Vagina (tissue), 2 donors: ENCODE results near the gene MAGI3. TPM values are rescaled to one million over a fixed set of nuclear protein-coding genes. Genes with fewer than 3 reads are reported as not detected.

Experiments
- DNase-seq, 2 donors: peaks; one replicate each; pipeline ENCODE4 v3.0.0-alpha.2; 2017; ENCODE audit errors: extremely low spot score in 2 of 2
- H3K27ac ChIP-seq: fragments of 200-600 bp; sonication (generic); one replicate; pipeline ENCODE4 v1.5.1; 2019
- H3K27me3 ChIP-seq: fragments of 200-600 bp; sonication (generic); one replicate; pipeline ENCODE4 v1.5.1; 2019
- H3K36me3 ChIP-seq, 2 donors: fragments of 200-600 bp; sonication (generic); one replicate each; pipeline ENCODE4 v1.5.1; 2017 to 2019
- H3K4me1 ChIP-seq: fragments of 200-600 bp; sonication (generic); one replicate; pipeline ENCODE4 v1.5.1; 2019
- H3K4me3 ChIP-seq, 2 donors: fragments of 200-600 bp; sonication (generic); 1 replicate in 1 of 2; 2 replicates in 1 of 2; pipeline ENCODE4 v1.5.1; 2016 to 2019
- H3K9me3 ChIP-seq: fragments of 200-600 bp; sonication (generic); one replicate; pipeline ENCODE4 v1.5.1; 2019
- POLR2A ChIP-seq, 2 donors: fragments of 450-650 bp; IDR thresholded peaks; one replicate each; pipeline ENCODE4 v1.6.1; 2017; ENCODE audit warnings: antibody characterized with exemption in 2 of 2, mild to moderate bottlenecking in 2 of 2, moderate library complexity in 2 of 2
- POLR2AphosphoS5 ChIP-seq, 2 donors: sonication (generic); formaldehyde crosslinking; IDR thresholded peaks; one replicate each; pipeline ENCODE4 v1.9.0; 2017; ENCODE audit warnings: antibody characterized with exemption in 2 of 2, mild to moderate bottlenecking in 2 of 2, low read depth in 1 of 2; ENCODE audit not compliant: insufficient read depth in 1 of 2
- intact Hi-C: fragments of 100-400 bp; cut with DNase I; formaldehyde crosslinking; loops from one replicate; pipeline ENCODE4 v1.15.1; 2023
- total RNA-seq: library from RNA; depleted of rRNA; stranded (reverse); fragments of >200 nt; gene quantifications from one replicate; pipeline ENCODE4 v1.2.3, GENCODE V29; 2016
- TF ChIP-seq, protein P1 (sequence below), 3 experiments: fragments of 450-650 bp in 2 of 3; fragments of 200-600 bp in 1 of 3; sonication (generic) in 1 of 3; IDR thresholded peaks; one replicate each; pipeline ENCODE4 v1.5.1; 2017 to 2019; ENCODE audit warnings: antibody characterized with exemption in 3 of 3, mild to moderate bottlenecking in 2 of 3, moderate library complexity in 2 of 3

Gene MAGI3
- total RNA-seq, 1 donor from 2014 or later: 18.4 TPM

DNA sequence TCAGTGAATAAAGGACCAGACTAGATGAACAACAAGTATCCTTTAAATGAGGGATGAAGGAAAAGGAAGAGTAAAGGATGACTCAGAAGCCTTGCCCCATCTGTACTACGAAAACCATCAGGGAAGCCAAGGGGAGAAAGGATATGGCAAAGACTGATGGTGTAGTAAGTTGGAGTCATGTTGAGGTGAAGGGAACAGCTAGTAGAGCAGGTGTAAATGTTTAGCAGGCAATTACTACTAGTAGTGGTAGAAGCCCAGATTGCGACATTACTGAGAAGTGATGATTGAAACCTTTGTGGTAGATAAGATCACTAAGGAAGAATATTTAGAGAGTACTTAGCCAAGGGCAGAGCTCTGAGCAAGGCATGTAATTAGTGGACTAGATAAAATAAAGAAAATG is 285.0 kb downstream of the MAGI3 start:
- intact Hi-C loops: no loop called here
- Histone ChIP-seq H3K9me3 (no peaks in the 10 kb centered on the region), H3K27me3 (no peaks in the 10 kb centered on the region), H3K27ac (no peak overlapping the region), H3K36me3 (no peaks in the 10 kb centered on the region), H3K4me3 (no peak overlapping the region), H3K4me1 (peaks cover 9% of the 10 kb centered on the region)
- DNase-seq: no peak
- TF ChIP-seq, protein P1, sequence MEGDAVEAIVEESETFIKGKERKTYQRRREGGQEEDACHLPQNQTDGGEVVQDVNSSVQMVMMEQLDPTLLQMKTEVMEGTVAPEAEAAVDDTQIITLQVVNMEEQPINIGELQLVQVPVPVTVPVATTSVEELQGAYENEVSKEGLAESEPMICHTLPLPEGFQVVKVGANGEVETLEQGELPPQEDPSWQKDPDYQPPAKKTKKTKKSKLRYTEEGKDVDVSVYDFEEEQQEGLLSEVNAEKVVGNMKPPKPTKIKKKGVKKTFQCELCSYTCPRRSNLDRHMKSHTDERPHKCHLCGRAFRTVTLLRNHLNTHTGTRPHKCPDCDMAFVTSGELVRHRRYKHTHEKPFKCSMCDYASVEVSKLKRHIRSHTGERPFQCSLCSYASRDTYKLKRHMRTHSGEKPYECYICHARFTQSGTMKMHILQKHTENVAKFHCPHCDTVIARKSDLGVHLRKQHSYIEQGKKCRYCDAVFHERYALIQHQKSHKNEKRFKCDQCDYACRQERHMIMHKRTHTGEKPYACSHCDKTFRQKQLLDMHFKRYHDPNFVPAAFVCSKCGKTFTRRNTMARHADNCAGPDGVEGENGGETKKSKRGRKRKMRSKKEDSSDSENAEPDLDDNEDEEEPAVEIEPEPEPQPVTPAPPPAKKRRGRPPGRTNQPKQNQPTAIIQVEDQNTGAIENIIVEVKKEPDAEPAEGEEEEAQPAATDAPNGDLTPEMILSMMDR (IDR thresholded peaks at IDR 0.05): no peak
- TF ChIP-seq POLR2A (IDR thresholded peaks at IDR 0.05) (no peak), POLR2AphosphoS5 (IDR thresholded peaks at IDR 0.05; ENCODE audit: insufficient read depth in 1 of 2, low read depth in 1 of 2) (no peak)

DNA sequence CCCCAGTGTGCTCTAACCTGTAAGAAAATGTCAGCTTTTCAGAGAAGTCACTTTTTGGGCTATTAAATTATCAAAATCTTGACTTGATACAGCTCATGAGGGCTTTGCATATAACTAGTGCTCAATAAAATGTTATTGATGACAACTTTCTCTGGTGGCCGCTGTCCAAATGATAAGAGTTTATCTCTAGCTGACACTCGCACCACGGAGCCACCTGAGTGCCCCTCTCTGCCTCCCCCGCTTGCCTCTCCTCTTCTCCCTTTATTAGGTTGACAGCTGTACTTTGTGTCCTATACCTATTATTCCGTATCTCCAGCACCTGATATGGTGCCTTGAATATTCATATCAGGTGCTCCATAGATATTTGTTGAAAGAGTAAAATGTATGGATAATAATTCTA is 286.2 kb downstream of the MAGI3 start:
- Histone ChIP-seq H3K27me3 (no peaks in the 10 kb centered on the region), H3K4me3 (no peak overlapping the region), H3K9me3 (no peaks in the 10 kb centered on the region), H3K27ac (no peak overlapping the region), H3K36me3 (no peaks in the 10 kb centered on the region), H3K4me1 (peaks cover 9% of the 10 kb centered on the region)
- intact Hi-C loops: no loop called here
- no peak for DNase-seq
- TF ChIP-seq POLR2A (IDR thresholded peaks at IDR 0.05): no peak
- TF ChIP-seq POLR2AphosphoS5 (IDR thresholded peaks at IDR 0.05; ENCODE audit: insufficient read depth in 1 of 2, low read depth in 1 of 2): no peak
- TF ChIP-seq, protein P1 (IDR thresholded peaks at IDR 0.05): no peak

DNA sequence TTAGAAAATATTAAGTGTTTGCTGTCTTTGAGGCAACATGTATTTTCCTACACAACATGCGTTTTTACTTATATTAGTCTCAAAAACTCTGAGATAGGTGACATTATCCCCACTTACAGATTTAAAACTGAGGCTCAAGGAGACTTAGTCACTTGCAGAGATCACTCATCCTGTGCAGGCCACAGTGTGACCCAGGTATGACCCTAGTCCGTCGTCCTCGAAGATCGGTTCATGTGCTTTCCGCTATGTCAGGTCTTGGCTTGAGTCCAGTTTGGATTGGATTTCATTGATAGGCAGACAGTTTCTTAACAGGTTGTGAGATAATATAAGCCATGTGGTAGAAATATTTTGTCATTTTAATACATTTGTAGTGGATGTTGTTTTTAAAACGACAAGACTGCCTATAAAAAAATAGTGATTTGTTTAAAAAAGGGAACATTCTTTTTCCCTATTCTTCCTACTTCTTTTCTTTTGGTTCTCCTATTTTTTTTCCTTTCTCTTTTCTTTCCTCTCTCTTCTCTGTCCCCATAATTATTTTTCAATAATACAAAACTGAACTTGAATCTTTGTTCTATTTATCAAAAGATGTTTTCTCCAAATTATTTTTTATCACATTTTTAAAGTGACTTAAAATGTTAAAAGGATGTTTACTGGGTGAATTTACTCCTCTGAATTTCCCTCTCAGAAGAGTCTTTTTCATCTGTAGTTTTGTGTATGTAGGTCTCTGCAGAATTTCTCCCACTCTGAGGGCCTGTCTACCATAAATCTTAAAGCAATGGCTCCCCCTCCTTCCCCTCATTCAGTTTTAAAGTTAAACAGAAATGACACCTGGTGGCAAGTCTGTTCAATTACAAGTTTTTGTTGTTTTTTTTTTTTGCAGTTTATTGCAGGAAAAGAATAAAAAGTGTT is 287.2 kb downstream of the MAGI3 start:
- no peak for DNase-seq
- no peak for TF ChIP-seq POLR2AphosphoS5 (IDR thresholded peaks at IDR 0.05; ENCODE audit: insufficient read depth in 1 of 2, low read depth in 1 of 2)
- TF ChIP-seq, protein P1 (IDR thresholded peaks at IDR 0.05): peak; percentile 23 to 68 (median 33)
- H3K9me3 ChIP-seq: no peaks in the 10 kb centered on the region
- intact Hi-C loops: no loop called here
- H3K36me3 ChIP-seq: no peaks in the 10 kb centered on the region
- H3K4me3 ChIP-seq: no peak overlapping the region
- peaks cover 9% of the 10 kb centered on the region for H3K4me1 ChIP-seq
- H3K27me3 ChIP-seq: no peaks in the 10 kb centered on the region
- H3K27ac ChIP-seq: no peak overlapping the region

- TF ChIP-seq, protein P1 (IDR thresholded peaks at IDR 0.05): peak in 1 of 3 experiments; percentile 8
- TF ChIP-seq POLR2AphosphoS5 (IDR thresholded peaks at IDR 0.05; ENCODE audit: insufficient read depth in 1 of 2, low read depth in 1 of 2) (no peak), POLR2A (IDR thresholded peaks at IDR 0.05) (no peak)
- Histone ChIP-seq H3K4me1 (peaks cover 9% of the 10 kb centered on the region), H3K36me3 (no peaks in the 10 kb centered on the region), H3K4me3 (no peak overlapping the region), H3K27me3 (no peaks in the 10 kb centered on the region), H3K9me3 (no peaks in the 10 kb centered on the region), H3K27ac (no peak overlapping the region)
- intact Hi-C loops: no loop called here
- no peak for DNase-seq
Observed at GRCh38 chr1:113678159-113678469, 287.8 kb downstream of the MAGI3 start.
